Ovary (tissue), 3 donors: Measurements from ENCODE around the gene TATDN3.

Experiments
- EP300 ChIP-seq: sonication (generic); formaldehyde crosslinking; IDR thresholded peaks from one replicate; pipeline ENCODE4 v1.6.1; 2017; ENCODE audit warnings: antibody characterized with exemption
- POLR2A ChIP-seq: fragments of 450-650 bp; IDR thresholded peaks from one replicate; pipeline ENCODE4 v1.6.1; 2017; ENCODE audit warnings: antibody characterized with exemption, mild to moderate bottlenecking, moderate library complexity
- TF ChIP-seq, protein P1 (sequence below), 3 donors: fragments of 450-650 bp in 2 of 3; fragments of 200-600 bp in 1 of 3; IDR thresholded peaks; one replicate each; pipeline versions ENCODE4 v1.5.1 to v1.8.0; 2016 to 2022; ENCODE audit warnings: antibody characterized with exemption in 3 of 3, mild to moderate bottlenecking in 1 of 3
- donor health status: DM: no; HTN: no; CAD: no.

DNA sequence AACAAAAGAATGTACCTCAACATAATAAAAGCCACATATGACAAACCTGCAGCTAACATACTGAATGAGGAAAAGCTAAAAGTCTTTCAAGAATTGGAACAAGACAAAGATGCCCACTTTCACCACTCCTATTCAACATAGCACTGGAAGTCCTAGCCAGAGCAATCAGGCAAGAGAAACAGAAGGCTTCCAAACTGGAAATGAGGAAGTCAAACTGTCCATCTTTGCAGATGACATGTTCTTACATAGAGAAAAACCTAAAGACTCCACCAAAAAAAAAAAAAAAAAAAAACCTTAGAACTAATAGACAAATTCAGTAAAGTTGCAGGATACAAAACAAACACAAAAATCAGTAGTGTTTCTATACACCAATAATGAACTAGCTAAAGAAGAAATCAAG lies 20.4 kb upstream of the TATDN3 start:
- TF ChIP-seq, protein P1, sequence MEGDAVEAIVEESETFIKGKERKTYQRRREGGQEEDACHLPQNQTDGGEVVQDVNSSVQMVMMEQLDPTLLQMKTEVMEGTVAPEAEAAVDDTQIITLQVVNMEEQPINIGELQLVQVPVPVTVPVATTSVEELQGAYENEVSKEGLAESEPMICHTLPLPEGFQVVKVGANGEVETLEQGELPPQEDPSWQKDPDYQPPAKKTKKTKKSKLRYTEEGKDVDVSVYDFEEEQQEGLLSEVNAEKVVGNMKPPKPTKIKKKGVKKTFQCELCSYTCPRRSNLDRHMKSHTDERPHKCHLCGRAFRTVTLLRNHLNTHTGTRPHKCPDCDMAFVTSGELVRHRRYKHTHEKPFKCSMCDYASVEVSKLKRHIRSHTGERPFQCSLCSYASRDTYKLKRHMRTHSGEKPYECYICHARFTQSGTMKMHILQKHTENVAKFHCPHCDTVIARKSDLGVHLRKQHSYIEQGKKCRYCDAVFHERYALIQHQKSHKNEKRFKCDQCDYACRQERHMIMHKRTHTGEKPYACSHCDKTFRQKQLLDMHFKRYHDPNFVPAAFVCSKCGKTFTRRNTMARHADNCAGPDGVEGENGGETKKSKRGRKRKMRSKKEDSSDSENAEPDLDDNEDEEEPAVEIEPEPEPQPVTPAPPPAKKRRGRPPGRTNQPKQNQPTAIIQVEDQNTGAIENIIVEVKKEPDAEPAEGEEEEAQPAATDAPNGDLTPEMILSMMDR (IDR thresholded peaks at IDR 0.05): no peak
- no peak for TF ChIP-seq POLR2A
- TF ChIP-seq EP300: no peak
